ENCODE results near the gene ERC1.

ERC1 gene

GRCh38 chr12:1493781-1494565 is 502.9 kb downstream of the ERC1 start:
- DNase-seq (ENCODE audit: low read depth), result no peak

- DNase-seq (ENCODE audit: low read depth), result no peak
Observed at GRCh38 chr12:1494856-1495255, 503.8 kb downstream of the ERC1 start.

- DNase-seq (ENCODE audit: low read depth), result no peak
Observed at GRCh38 chr12:1496162-1496900, 505.3 kb downstream of the ERC1 start.

- no peak for DNase-seq (ENCODE audit: low read depth)
Observed at GRCh38 chr12:1497161-1497560, 506.1 kb downstream of the ERC1 start.

- no peak for DNase-seq (ENCODE audit: low read depth)
Observed at GRCh38 chr12:1498199-1498740, 507.2 kb downstream of the ERC1 start.

GRCh38 chr12:1499351-1499750 is 508.3 kb downstream of the ERC1 start:
- no peak for DNase-seq (ENCODE audit: low read depth)

- DNase-seq (ENCODE audit: low read depth), result no peak
Observed at GRCh38 chr12:1500095-1500801, 509.2 kb downstream of the ERC1 start.

GRCh38 chr12:1501001-1501400 is 510.0 kb downstream of the ERC1 start:
- DNase-seq (ENCODE audit: low read depth), result no peak

- no peak for DNase-seq (ENCODE audit: low read depth)
Observed at GRCh38 chr12:1501695-1502378, 510.8 kb downstream of the ERC1 start.

GRCh38 chr12:1502379-1502720 is 511.3 kb downstream of the ERC1 start:
- no peak for DNase-seq (ENCODE audit: low read depth)

- DNase-seq (ENCODE audit: low read depth), result no peak
Observed at GRCh38 chr12:1502831-1503230, 511.8 kb downstream of the ERC1 start.

GRCh38 chr12:1503281-1503711 is 512.3 kb downstream of the ERC1 start:
- DNase-seq (ENCODE audit: low read depth), result no peak

- no peak for DNase-seq (ENCODE audit: low read depth)
Observed at GRCh38 chr12:1504304-1504894, 513.4 kb downstream of the ERC1 start.

GRCh38 chr12:1504895-1505311 is 513.9 kb downstream of the ERC1 start:
- DNase-seq (ENCODE audit: low read depth), result no peak

GRCh38 chr12:1505576-1505975 is 514.6 kb downstream of the ERC1 start:
- no peak for DNase-seq (ENCODE audit: low read depth)

- DNase-seq (ENCODE audit: low read depth), result no peak
Observed at GRCh38 chr12:1507308-1507707, 516.3 kb downstream of the ERC1 start.

GRCh38 chr12:1509413-1510052 is 518.5 kb downstream of the ERC1 start:
- DNase-seq (ENCODE audit: low read depth), result no peak

- no peak for DNase-seq (ENCODE audit: low read depth)
Observed at GRCh38 chr12:1510056-1510812, 519.2 kb downstream of the ERC1 start.

GRCh38 chr12:1515010-1515409 is 524.0 kb downstream of the ERC1 start:
- DNase-seq (ENCODE audit: low read depth), result no peak

- DNase-seq (ENCODE audit: low read depth), result no peak
Observed at GRCh38 chr12:1515428-1515827, 524.4 kb downstream of the ERC1 start.

All from stimulated activated CD8-positive, alpha-beta memory T cell treated with anti-CD3 and anti-CD28 coated beads, Interleukin-12 subunit alpha, Interleukin-12 subunit beta, amount 100 ng/mL, for 1 hour (primary cell).